Left ventricle myocardium inferior (tissue), 1 donor: Measurements from ENCODE around the gene AATK. TPM values are rescaled to one million over a fixed set of nuclear protein-coding genes. Genes with fewer than 3 reads are reported as not detected.

Experiments
- DNase-seq: peaks from one replicate; pipeline ENCODE4 v3.0.0-alpha.2; 2020
- H3K27ac ChIP-seq: fragments of 200-600 bp; replicated peaks from 2 replicates; pipeline ENCODE4 v1.8.0; 2021
- H3K27me3 ChIP-seq: fragments of 200-600 bp; 2 replicates; pipeline ENCODE4 v1.8.0; 2021; ENCODE audit warnings: low read depth
- H3K36me3 ChIP-seq: fragments of 200-600 bp; 2 replicates; pipeline ENCODE4 v1.8.0; 2021
- H3K4me1 ChIP-seq: fragments of 200-600 bp; 2 replicates; pipeline ENCODE4 v1.8.0; 2021
- H3K4me3 ChIP-seq: fragments of 200-600 bp; 2 replicates; pipeline ENCODE4 v1.8.0; 2021; ENCODE audit warnings: mild to moderate bottlenecking, moderate library complexity
- H3K9me3 ChIP-seq: fragments of 200-600 bp; replicated peaks from 2 replicates; pipeline ENCODE4 v1.8.0; 2021
- CTCF ChIP-seq: fragments of 200-600 bp; IDR thresholded peaks from 2 replicates; pipeline ENCODE4 v1.8.0; 2021; ENCODE audit warnings: antibody characterized with exemption, mild to moderate bottlenecking, borderline replicate concordance
- intact Hi-C: fragments of 100-400 bp; cut with micrococcal nuclease; formaldehyde crosslinking; loops from one replicate; pipeline ENCODE4 v1.11.0; 2022
- total RNA-seq: library from RNA; stranded (reverse); fragmentation: NEBNext Ultra II Directional; extraction: Animal tissue kit (Norgen Biotek cat#: 25700); gene quantifications from one replicate; pipeline ENCODE4 v1.2.1, GENCODE V29; 2021
- donor health status: DM: no; HTN: yes; CAD: no; lungs with severe emphysema.

The AATK gene
- total RNA-seq, 1 donor from 2014 or later: 2.3 TPM

DNA sequence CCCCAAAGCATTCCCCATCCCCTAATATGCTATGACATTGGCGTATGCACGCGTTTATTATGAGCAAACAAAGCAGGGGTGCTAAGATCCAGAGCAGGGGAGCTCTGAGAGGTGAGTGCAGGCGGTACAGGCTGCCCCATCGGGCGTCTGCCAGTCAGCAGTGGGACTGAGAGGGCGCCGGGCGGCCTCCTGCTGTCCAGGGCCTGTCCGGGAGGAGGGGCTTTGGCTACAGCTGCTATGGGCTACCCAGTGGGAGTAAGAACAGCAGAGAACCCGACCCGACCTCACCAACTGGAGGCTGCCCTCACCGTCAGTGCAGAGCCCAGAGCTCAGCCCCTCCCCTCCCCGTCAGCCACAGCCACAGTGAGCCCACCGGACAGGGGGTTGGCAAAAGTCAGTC, 18.5 kb upstream of the AATK start:
- peaks cover 3% of the 10 kb centered on the region for H3K36me3 ChIP-seq
- H3K27ac ChIP-seq: no peak overlapping the region
- H3K9me3 ChIP-seq: no peaks in the 10 kb centered on the region
- no peak overlapping the region for H3K4me3 ChIP-seq
- intact Hi-C loops: no loop called here
- no peak for DNase-seq
- H3K27me3 ChIP-seq: peaks cover 29% of the 10 kb centered on the region
- peaks cover 8% of the 10 kb centered on the region for H3K4me1 ChIP-seq
- no peak for TF ChIP-seq CTCF

- Histone ChIP-seq H3K4me1 (peaks cover 9% of the 10 kb centered on the region), H3K36me3 (no peaks in the 10 kb centered on the region), H3K27ac (no peak overlapping the region), H3K27me3 (peaks cover 29% of the 10 kb centered on the region), H3K4me3 (no peak overlapping the region), H3K9me3 (no peaks in the 10 kb centered on the region)
- intact Hi-C loops: no loop called here
- TF ChIP-seq CTCF: no peak
- no peak for DNase-seq
Measured at GRCh38 chr17:81183807-81184206, 17.8 kb upstream of the AATK start.

- Histone ChIP-seq H3K4me1 (peaks cover 9% of the 10 kb centered on the region), H3K27ac (no peak overlapping the region), H3K9me3 (no peaks in the 10 kb centered on the region), H3K27me3 (peaks cover 29% of the 10 kb centered on the region), H3K4me3 (no peak overlapping the region), H3K36me3 (no peaks in the 10 kb centered on the region)
- intact Hi-C loops: no loop called here
- no peak for TF ChIP-seq CTCF
- no peak for DNase-seq
Measured at GRCh38 chr17:81183316-81183715, 17.3 kb upstream of the AATK start.

- no peaks in the 10 kb centered on the region for H3K9me3 ChIP-seq
- peaks cover 9% of the 10 kb centered on the region for H3K4me1 ChIP-seq
- peaks cover 29% of the 10 kb centered on the region for H3K27me3 ChIP-seq
- H3K27ac ChIP-seq: no peak overlapping the region
- no peak overlapping the region for H3K4me3 ChIP-seq
- H3K36me3 ChIP-seq: no peaks in the 10 kb centered on the region
- intact Hi-C loops: no loop called here
- no peak for DNase-seq
- no peak for TF ChIP-seq CTCF
Measured at GRCh38 chr17:81182596-81182995, 16.6 kb upstream of the AATK start.

DNA sequence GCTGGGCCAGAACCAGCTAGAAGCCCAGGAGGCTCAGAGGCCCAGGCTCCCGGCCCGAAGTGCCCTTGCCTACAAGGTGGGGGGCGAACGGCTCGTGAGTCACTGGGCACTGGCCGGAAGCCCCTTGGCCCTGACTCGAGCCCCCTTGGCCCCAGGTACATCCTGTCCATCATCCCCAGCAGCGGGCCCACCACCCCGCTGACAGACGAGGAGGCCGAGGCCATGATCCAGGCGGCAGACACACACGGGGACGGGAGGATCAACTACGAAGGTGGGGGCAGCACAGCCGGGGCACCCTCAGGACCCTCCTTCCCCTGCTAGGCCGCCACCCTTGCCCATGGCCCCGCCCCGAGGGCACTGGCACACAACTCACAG, 15.8 kb upstream of the AATK start:
- no peak for DNase-seq
- intact Hi-C loops: no loop called here
- no peak for TF ChIP-seq CTCF
- Histone ChIP-seq H3K4me3 (no peak overlapping the region), H3K36me3 (no peaks in the 10 kb centered on the region), H3K9me3 (no peaks in the 10 kb centered on the region), H3K4me1 (peaks cover 9% of the 10 kb centered on the region), H3K27me3 (peaks cover 29% of the 10 kb centered on the region), H3K27ac (no peak overlapping the region)
